GM13976 (cell line): Measurements from ENCODE around the gene OGG1.
A peak's percentile ranks its signal among the peaks of the same experiment; 100 is the strongest.

Experiments
- DNase-seq: peaks from one replicate; pipeline ENCODE4 v3.0.0; 2012; ENCODE audit warnings: low spot score
- CTCF ChIP-seq: IDR thresholded peaks from 2 replicates; pipeline ENCODE4 v1.5.1; 2012; ENCODE audit warnings: borderline replicate concordance, mild to moderate bottlenecking; ENCODE audit not compliant: insufficient read depth; ENCODE audit errors: extremely low read depth, missing control alignments, control extremely low read depth
- in situ Hi-C: fragments of 300-500 bp; cut with MboI; formaldehyde crosslinking; loops from one replicate; pipeline ENCODE4 v1.12.0; 2022; ENCODE audit warnings: low sequenced_read_pairs, mixed read lengths, inconsistent platforms; ENCODE audit not compliant: unreplicated experiment

The OGG1 gene

DNA sequence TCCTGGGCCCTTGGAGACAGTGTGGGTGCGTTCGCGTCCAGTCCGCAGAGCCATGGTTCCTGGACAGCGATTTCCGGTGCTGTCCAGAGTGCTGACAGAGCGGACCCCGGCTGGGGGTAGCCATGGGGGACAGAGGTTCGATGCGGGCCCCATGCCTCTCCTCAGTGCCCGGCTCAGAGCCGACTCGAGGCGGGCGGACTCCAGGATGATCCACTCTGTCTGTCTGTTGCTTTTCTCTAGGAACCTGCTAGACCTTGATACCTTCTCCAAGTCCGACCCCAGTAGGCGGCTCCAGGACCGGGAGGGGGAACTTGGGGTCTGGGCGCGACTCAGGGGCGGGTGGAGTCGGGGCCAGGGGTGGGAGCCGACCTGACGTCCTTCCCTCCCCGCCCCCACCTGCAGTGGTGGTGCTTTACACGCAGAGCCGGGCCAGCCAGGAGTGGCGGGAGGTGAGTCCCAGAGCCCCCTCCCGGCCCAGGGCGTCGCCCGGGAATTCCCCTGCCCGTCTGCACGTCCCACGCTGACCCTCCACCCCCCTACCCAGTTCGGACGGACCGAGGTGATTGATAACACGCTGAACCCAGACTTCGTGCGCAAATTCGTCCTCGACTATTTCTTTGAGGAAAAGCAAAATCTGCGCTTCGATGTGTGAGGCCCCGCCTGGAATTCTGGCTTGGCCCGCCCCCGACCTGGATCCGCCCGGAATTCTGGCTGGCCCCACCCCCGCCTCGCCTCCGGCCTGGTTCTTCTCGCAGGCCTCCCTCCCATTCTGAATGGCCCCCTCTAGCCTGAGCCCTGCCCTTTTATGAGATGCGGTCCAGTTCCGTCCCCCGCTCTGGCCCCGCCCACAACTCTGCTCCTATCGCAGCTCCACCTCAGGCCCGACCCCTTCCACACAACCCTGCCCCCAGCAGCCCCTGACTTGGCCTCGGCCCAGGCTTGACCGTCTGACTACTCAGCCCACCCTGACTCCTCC lies 45.1 kb upstream of the OGG1 start:
- peak; percentile 74 for DNase-seq
- no peak for TF ChIP-seq CTCF
- in situ Hi-C loops = no loop called here

GRCh38 chr3:9710174-9710739 lies 39.5 kb upstream of the OGG1 start:
- no peak for DNase-seq
- no peak for TF ChIP-seq CTCF
- in situ Hi-C loops = no loop called here

DNA sequence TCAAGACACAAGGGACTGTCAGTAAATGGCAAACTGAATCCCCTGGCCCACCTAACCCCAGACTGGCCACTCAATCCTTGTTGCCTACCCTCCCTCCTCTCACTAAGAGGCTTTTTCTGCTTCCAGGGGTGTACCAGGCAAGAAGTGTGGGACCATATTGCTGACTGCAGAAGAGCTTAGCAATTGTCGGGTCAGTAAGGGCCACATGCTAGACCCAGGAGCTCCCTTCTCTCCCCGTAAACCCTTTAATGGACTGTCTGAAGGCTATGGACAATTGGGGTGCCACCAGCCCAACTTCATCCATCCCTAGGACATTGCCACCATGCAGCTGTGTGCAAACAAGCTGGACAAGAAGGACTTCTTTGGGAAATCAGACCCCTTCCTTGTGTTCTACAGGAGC lies 37.3 kb upstream of the OGG1 start:
- DNase-seq = no peak
- in situ Hi-C loops = no loop called here

DNA sequence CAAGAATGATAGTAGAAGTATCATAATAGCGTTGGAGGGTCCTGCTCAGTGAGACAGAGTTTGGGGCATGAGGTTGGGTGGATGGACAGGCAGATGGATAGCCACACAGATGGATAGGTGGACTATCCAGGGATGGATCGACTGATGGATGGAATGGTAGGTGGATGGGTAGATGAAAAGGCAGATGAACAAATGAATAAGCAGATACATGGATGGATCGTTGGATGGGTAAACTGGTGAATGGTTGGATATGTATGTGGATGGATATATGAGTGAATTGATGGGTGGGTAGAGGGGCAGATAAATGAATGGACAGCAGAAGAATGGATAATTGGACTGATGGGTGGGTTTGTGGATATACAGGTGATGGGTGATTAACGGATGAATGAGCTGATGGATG lies 36.6 kb upstream of the OGG1 start:
- no peak for DNase-seq
- TF ChIP-seq CTCF = no peak
- in situ Hi-C loops = no loop called here

More for the DNA sequence above, 37.3 kb upstream of the OGG1 start:
- no peak for TF ChIP-seq CTCF

DNA sequence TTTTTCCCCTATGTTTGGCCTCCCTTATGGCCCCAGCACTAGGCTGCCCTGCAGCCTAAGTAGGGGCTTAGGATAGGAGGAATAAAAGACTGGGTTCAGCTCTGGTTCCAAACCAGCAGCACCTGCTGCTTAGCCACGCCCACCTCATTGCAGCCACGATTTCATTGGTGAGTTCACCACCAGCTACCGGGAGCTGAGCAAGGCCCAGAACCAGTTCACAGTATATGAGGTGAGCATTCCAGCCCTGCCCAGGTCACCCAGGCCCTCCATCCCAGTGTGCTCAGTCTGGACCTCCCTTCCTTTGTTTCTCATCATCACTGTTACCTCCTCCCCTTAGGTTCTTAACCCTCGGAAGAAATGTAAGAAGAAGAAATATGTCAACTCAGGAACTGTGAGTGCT lies 34.6 kb upstream of the OGG1 start:
- in situ Hi-C loops = no loop called here
- no peak for TF ChIP-seq CTCF
- no peak for DNase-seq

- TF ChIP-seq CTCF = peak; percentile 38
- in situ Hi-C loops = no loop called here
- DNase-seq = no peak
These were observed 33.9 kb upstream of the OGG1 start for GRCh38 chr3:9715764-9716437.
